KMS-11 (cell line): ENCODE results near the gene TRIM13.

ENCODE experiments used
- H2AFZ ChIP-seq: fragments of 200-600 bp; sonication (generic); 2 replicates; pipeline ENCODE4 v1.6.1; 2016; ENCODE audit warnings: antibody characterized with exemption, mixed run types, low read depth
- H3K27ac ChIP-seq: fragments of 200-600 bp; sonication (generic); 2 replicates; pipeline ENCODE4 v1.6.1; 2016; ENCODE audit warnings: mild to moderate bottlenecking, mixed run types
- H3K27me3 ChIP-seq: fragments of 200-600 bp; sonication (generic); 2 replicates; pipeline ENCODE4 v1.6.1; 2017; ENCODE audit warnings: mild to moderate bottlenecking, low read depth, mixed run types, moderate library complexity; ENCODE audit not compliant: insufficient read depth
- H3K36me3 ChIP-seq: fragments of 200-600 bp; sonication (generic); 2 replicates; pipeline ENCODE4 v1.6.1; 2017; ENCODE audit warnings: mild to moderate bottlenecking, mixed run types; ENCODE audit not compliant: insufficient read depth
- H3K4me1 ChIP-seq: fragments of 200-600 bp; sonication (generic); 2 replicates; pipeline ENCODE4 v1.6.1; 2016; ENCODE audit warnings: mild to moderate bottlenecking, low read depth, mixed run types; ENCODE audit not compliant: poor library complexity, severe bottlenecking
- H3K4me2 ChIP-seq: fragments of 200-600 bp; sonication (generic); 2 replicates; pipeline ENCODE4 v1.7.0; 2016; ENCODE audit warnings: mild to moderate bottlenecking, mixed run types
- H3K4me3 ChIP-seq: fragments of 200-600 bp; sonication (generic); IDR thresholded peaks from 2 replicates; pipeline ENCODE4 v1.6.1; 2017; ENCODE audit warnings: low read depth, low read length, mixed read lengths; ENCODE audit not compliant: insufficient read depth
- H3K79me2 ChIP-seq: fragments of 200-600 bp; sonication (generic); 2 replicates; pipeline ENCODE4 v1.6.1; 2016; ENCODE audit warnings: low read depth, mixed run types; ENCODE audit not compliant: insufficient read depth
- H3K9ac ChIP-seq: fragments of 200-600 bp; sonication (generic); 2 replicates; pipeline ENCODE4 v1.6.1; 2016; ENCODE audit warnings: mild to moderate bottlenecking, mixed run types
- H4K20me1 ChIP-seq: fragments of 200-600 bp; sonication (generic); 2 replicates; pipeline ENCODE4 v1.6.1; 2016; ENCODE audit warnings: mild to moderate bottlenecking, mixed run types; ENCODE audit not compliant: insufficient read depth
- TF ChIP-seq, protein P1 (sequence below): fragments of 200-600 bp; sonication (generic); conservative IDR thresholded peaks from 2 replicates; pipeline ENCODE4 v1.6.1; 2017; ENCODE audit warnings: low read depth, mild to moderate bottlenecking, antibody characterized with exemption, low read length, moderate library complexity, mixed read lengths

TRIM13 gene

GRCh38 chr13:49998714-49999624 is 2.1 kb downstream of the TRIM13 start:
- peaks cover 12% of the 10 kb centered on the region for H3K4me1 ChIP-seq

DNA sequence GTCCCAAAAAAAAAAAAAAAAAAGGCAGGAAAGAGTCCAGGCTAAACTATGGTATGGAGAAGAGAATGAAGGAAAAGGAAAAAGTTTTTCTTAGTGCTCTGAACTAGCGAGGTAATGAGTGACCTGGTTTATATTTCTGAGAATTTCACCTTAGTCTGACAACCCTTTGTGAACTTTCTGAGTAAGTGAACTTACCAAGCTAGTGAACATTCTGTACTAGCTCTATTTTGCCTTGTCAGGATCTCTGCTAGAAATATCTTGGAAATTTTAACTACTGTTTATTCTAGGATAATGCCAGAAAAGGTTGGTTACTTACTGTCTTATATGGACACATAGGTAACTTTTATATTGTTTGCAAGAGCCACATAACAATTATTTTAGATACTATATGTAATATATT is 4.4 kb downstream of the TRIM13 start:
- H3K27ac ChIP-seq, result no peak overlapping the region
- H3K9ac ChIP-seq, result no peak overlapping the region

More at GRCh38 chr13:49998714-49999624, 2.1 kb downstream of the TRIM13 start:
- Histone ChIP-seq H3K36me3 (no peaks in the 10 kb centered on the region), H3K9ac (no peak overlapping the region), H3K79me2 (peaks cover 25% of the 10 kb centered on the region; the same call in 1 of the 2 replicates), H4K20me1 (no peaks in the 10 kb centered on the region), H3K27me3 (no peaks in the 10 kb centered on the region), H3K27ac (no peak overlapping the region), H2AFZ (no peak overlapping the region), H3K4me2 (peak overlapping the region; percentile 71), H3K4me3 (no peak overlapping the region)
- TF ChIP-seq, protein P1, sequence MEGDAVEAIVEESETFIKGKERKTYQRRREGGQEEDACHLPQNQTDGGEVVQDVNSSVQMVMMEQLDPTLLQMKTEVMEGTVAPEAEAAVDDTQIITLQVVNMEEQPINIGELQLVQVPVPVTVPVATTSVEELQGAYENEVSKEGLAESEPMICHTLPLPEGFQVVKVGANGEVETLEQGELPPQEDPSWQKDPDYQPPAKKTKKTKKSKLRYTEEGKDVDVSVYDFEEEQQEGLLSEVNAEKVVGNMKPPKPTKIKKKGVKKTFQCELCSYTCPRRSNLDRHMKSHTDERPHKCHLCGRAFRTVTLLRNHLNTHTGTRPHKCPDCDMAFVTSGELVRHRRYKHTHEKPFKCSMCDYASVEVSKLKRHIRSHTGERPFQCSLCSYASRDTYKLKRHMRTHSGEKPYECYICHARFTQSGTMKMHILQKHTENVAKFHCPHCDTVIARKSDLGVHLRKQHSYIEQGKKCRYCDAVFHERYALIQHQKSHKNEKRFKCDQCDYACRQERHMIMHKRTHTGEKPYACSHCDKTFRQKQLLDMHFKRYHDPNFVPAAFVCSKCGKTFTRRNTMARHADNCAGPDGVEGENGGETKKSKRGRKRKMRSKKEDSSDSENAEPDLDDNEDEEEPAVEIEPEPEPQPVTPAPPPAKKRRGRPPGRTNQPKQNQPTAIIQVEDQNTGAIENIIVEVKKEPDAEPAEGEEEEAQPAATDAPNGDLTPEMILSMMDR, result no peak

DNA sequence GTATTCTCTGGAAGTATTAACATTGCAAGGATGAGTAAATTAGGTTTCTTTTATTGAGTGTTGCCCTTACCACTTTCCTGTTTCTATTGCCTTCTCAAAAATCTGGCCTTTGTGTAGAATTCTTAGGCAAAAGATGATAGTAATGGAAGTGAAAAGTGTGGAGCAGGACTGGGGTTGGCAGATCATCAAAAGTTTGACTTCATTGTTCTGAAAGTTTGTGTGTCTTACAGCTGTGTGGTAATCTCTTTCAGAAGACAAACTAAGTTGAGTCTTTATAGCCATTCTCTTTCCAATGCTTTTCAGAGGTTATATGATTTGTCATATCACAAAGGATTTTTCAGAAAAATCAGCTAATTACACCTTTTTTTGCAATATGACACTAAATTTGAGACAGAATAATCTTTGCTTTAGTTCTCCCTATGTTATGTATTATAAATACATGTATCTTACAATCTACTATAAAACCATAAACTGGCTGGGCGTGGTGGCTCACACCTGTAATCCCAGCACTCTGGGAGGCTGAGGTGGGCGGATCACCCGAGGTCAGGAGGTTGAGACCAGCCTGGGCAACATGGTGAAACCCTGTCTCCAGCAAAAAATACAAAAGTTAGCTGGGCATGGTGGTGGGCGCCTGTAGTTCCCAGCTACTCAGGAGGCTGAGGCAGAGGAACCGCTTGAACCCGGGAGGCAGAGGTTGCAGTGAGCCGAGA is 9.7 kb downstream of the TRIM13 start:
- Histone ChIP-seq H3K79me2 (no peaks in the 10 kb centered on the region), H3K4me1 (peaks cover 5% of the 10 kb centered on the region), H3K27me3 (no peaks in the 10 kb centered on the region), H3K36me3 (no peaks in the 10 kb centered on the region), H3K27ac (no peak overlapping the region), H3K9ac (no peak overlapping the region), H3K4me3 (no peak overlapping the region), H4K20me1 (no peaks in the 10 kb centered on the region), H3K4me2 (no peak overlapping the region), H2AFZ (no peak overlapping the region)
- TF ChIP-seq, protein P1, result no peak

More for the DNA sequence above, 4.4 kb downstream of the TRIM13 start:
- no peaks in the 10 kb centered on the region for H3K36me3 ChIP-seq
- no peaks in the 10 kb centered on the region for H4K20me1 ChIP-seq
- no peak overlapping the region for H3K4me2 ChIP-seq
- H3K79me2 ChIP-seq, result peaks cover 25% of the 10 kb centered on the region; the same call in 1 of the 2 replicates
- no peak overlapping the region for H2AFZ ChIP-seq
- TF ChIP-seq, protein P1, result no peak
- peaks cover 12% of the 10 kb centered on the region for H3K4me1 ChIP-seq
- no peak overlapping the region for H3K4me3 ChIP-seq
- no peaks in the 10 kb centered on the region for H3K27me3 ChIP-seq

- H3K36me3 ChIP-seq, result no peaks in the 10 kb centered on the region
- H4K20me1 ChIP-seq, result no peaks in the 10 kb centered on the region
Observed at GRCh38 chr13:50011461-50011860, 14.6 kb downstream of the TRIM13 start.

More at GRCh38 chr13:50011461-50011860, 14.6 kb downstream of the TRIM13 start:
- Histone ChIP-seq H3K4me3 (no peak overlapping the region), H3K4me1 (no peaks in the 10 kb centered on the region), H3K4me2 (no peak overlapping the region), H3K27me3 (no peaks in the 10 kb centered on the region), H3K27ac (no peak overlapping the region), H2AFZ (no peak overlapping the region), H3K9ac (no peak overlapping the region), H3K79me2 (no peaks in the 10 kb centered on the region)
- TF ChIP-seq, protein P1, result no peak
